NCI-H2171 (cell line): ENCODE data around the gene BOD1.
A peak's percentile ranks its signal among the peaks of the same experiment; 100 is the strongest.
"Not testable (repeated sequence)": the region's sequence is repeated elsewhere in the genome, so short reads cannot be mapped to it uniquely, and the experiment has no call there.

Experiments
- DNase-seq: peaks from one replicate; lab custom pipeline; 2025; lab: John Stamatoyannopoulos, UW

The BOD1 gene

DNA sequence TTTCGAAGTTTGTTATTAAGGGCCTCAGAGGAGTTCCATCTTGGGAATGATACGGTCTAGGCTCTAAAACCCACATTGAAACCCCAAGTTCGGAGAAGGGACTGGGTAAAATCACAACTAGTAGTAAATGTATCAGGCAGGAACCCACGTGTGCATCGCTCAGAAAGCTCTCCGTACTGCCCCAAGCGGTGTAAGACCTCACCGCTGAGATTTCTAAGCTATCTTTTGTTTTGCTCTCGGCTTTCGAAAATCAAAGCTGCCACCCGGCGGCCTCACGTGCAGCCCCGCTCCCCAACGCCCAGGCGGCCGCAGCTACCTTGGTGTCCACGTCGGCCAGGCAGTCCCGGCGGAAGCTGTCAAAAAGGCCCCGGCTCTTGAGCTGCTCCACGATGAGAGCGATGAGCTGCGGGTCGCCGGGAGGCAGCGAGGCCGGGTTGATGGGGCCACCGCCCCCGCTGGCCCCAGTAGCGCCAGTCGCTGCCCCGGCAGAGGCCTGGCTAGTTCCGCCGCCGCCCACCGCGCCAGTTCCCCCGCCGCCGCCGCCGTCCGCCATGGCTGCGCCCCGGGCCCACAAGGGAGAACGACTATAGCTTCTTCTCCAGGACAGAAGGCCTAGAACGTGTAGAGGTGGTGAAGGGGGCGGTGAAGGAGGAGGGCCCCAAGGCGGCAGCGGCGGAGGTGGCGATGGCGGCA is 420 bp downstream of the BOD1 start:
- peak; percentile 20 for DNase-seq

DNA sequence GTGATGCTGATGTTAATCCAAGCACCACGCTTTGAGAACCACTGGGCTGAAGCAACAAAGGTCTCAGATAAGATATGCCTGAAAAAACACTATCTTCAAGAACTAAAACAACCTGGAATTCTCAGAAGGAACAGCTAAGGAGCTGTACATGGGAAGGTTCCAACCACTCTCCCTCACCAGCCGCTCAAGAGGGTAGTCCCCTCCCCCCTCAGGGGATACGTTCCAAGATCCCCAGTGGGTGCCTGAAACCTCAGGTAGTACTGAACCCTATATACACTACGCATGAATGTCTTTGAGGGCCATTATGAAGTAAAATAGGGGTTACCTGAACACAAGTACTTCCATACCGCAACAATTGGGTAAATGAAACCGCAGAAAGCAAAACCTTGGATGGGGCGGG is 1.9 kb downstream of the BOD1 start:
- DNase-seq: no peak

DNA sequence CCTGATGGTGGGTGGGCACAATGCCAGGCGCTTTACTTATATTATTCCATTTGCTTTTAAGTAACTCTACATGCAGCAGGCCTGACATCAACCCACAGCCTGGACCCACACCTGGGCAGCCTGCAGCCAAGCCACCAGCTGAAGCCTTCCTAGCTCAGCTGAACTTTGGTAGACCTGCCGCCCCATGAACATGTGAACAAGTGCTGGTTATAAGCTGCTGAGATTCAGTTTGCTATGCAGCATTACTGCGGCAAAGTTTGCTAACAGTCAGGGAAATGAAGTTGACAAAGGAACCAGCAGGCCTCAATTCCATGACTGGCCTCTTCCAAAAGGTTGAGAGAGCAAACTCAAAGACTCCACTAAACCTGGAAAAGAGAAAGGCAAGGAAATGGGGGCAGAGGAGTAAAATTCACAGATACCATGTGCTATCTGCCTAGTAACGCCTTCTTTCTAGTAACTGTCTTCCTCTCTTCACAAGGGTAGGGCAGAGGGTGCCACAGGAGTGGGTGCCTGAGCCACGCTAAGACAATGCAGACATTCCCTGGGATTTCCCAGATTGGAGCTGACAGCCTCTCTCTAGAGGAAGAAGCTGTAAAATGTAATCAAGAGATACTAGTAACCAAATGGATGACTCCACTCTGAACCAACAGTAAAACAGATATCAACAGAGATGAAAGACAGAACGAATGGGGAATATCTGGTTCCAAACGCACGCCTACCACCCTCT is 2.9 kb downstream of the BOD1 start:
- no peak for DNase-seq

DNA sequence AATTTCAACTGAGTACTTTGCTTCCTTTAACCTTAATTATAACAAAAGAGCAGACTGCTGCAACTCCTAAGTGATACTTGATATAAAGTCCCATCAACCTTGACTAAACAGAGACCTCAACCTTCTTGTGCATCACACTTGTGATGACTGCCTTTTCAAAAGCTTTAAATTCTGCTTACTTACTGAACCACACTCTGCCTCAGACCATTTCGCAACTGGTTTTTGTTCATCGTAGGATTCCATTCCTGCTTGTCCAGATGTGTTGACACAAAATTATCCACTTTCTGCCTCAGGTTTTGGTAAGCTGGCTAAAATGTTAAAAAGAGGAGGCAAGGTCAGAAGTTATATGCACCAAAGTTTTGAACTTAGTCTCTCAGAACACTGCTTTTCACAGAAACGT is 3.5 kb downstream of the BOD1 start:
- DNase-seq: no peak

GRCh38 chr5:173611706-173612105 is 4.7 kb downstream of the BOD1 start:
- no peak for DNase-seq

GRCh38 chr5:173604141-173604540 is 12.3 kb downstream of the BOD1 start:
- DNase-seq: no peak

DNA sequence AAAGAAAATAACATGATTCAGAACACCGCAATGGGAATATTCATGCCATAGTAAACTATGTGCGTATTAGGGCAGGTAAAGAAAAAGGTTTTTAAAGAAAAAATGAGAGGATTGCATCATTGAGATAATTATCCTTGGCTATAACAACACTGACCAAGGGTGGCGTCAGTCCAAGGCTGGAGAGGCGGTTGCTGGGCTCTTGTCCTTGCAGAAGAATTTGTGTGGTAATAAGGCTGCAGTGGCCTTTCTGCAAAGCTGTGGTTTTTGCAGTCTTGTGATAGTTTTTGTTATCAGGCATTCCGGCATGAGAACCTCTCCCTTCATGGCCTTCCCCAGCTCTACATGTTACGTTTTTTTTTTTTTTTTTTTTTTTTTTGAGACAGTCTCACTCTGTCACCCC is 14.0 kb downstream of the BOD1 start:
- DNase-seq: no peak

DNA sequence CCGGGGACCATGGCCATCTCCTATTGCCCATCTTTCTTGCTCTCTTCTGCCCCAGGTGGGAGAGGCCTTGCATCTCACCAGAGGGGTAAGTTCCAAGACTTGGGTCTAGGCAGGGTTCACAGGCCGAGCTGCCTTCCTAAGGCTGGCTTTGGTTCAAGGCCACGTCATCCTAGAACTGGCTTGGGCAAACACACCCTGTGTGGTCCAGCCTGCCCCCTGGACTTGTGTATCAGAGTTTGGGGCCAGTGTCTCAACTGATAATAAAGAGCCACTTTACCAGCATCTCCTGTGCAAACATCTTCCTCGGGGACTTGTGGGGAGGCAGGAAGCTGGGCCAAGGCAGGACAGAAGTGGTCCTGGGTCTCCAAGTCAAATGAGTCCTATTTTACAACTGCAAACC is 17.8 kb downstream of the BOD1 start:
- no peak for DNase-seq

- DNase-seq: no peak
Observed at GRCh38 chr5:173597304-173597703, 19.1 kb downstream of the BOD1 start.

- no peak for DNase-seq
Observed at GRCh38 chr5:173595841-173596240, 20.6 kb downstream of the BOD1 start.

- DNase-seq: no peak
Observed at GRCh38 chr5:173594061-173594460, 22.4 kb downstream of the BOD1 start.

DNA sequence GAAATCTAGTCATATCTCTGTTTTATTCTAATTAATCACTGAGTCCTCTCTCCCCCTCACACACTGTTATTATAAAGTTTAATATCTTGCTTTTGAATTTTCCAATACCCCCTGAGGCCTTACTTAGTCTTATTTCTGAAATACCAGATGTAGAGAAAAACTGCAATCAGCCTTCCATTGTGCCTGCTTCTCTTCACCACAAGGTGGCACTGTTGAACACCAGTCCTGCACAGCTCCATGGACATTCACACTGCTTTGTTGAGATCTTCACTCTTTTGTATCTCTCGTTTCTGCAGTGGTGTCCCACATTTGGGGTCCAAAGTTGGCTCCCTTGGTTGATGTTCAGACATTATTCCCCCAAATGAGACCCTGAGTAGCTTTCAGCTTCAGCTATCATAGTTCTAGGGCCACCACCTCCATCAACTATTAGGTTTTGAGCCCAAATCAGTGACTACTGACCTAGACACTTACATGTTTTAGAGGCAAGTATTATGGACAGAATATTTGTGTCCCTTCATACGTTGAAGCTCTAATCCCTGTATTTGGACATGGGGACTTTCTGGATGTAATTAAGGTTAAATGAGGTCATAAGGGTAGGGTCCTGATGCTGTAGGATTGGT is 24.3 kb downstream of the BOD1 start:
- no peak for DNase-seq

- no peak for DNase-seq
Observed at GRCh38 chr5:173591056-173591514, 25.4 kb downstream of the BOD1 start.

- no peak for DNase-seq
Observed at GRCh38 chr5:173590436-173591055, 25.9 kb downstream of the BOD1 start.

GRCh38 chr5:173586133-173586532 is 30.3 kb downstream of the BOD1 start:
- not testable (repeated sequence) for DNase-seq

DNA sequence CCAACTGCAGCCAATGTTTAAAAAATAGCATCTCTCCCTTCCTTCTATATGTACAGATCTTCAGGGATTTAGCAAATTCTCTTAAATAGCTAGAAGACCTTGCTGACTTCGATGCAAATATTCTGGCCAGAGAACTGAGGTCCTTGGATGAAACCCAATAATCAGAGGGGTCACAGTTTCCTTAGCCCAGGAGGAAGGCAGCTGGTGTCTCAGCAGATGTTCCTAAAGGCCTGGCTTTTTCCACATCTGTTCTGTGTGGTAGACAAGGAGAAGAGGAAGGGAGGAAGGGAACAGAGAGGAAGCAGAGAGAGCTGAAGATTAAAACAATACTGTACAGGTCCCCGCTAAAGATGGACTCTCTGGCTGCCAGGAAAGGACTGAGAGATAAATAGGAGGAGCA is 33.1 kb downstream of the BOD1 start:
- no peak for DNase-seq

GRCh38 chr5:173582216-173583111 is 34.0 kb downstream of the BOD1 start:
- no peak for DNase-seq

GRCh38 chr5:173581408-173582215 is 34.8 kb downstream of the BOD1 start:
- no peak for DNase-seq

DNA sequence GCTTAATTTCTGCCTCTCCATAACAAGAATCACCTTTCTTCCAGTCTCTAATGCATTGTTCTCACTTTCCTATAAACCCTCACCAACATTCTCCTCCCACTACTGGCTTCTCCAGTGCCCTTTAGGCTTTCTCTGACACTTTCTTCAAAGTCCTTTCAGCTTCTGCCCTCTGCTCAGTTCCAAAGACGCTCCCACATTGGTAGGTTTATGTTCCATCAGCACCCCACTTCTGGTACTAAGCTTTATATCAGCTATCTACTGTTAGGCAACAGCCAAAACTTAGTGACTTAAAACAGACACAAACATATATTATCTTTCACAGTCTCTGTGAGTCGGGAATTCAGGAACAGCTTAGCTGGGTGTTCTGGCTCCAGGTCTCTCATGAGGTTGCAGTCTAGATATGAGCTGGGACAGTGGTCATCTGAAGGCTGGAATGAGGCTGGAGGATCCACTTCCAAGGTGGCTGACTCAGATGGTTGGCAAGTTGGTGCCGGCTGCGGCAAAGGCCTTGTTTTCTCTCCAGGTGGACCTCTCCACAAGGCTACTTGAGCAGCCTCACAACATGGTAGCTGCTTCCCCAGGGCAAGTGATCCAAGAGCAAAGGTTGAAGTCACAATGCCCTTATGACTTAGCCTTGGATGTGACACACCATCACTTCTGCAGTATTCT is 37.4 kb downstream of the BOD1 start:
- DNase-seq: no peak

DNA sequence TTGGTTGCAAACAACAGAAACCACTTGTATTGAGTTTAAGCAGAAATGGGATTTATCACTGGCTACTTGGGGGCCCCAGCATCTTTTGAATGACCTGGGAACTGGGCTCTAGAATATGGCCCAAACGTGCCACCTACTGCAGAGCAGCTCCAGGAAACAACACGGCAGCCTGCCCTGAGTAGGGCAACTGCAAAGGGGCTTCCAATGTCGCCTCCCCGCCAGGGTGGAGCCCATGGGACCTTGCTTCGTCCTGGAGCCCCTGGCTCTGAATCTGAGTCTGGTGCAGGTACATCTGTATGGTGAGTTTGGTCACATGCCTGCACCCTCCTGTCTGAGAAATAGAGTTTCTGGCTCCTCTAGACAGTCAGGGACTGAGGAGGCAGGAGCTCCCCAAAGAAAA is 38.6 kb downstream of the BOD1 start:
- DNase-seq: no peak
